Mucosa of descending colon (tissue), 3 donors: ENCODE results near the gene ALDH1B1. TPM values are rescaled to one million over a fixed set of nuclear protein-coding genes. Genes with fewer than 3 reads are reported as not detected.
A peak's percentile ranks its signal among the peaks of the same experiment; 100 is the strongest.

Experiments
- ATAC-seq: fragments of 200-7000 bp; cut with Tn5 transposase; one replicate; pipeline ENCODE4 v1.9.1; 2020; ENCODE audit warnings: mild to moderate bottlenecking, moderate library complexity
- DNase-seq, 3 donors: peaks; one replicate each; pipeline ENCODE4 v3.0.0-alpha.2; 2020
- H3K36me3 ChIP-seq: fragments of 200-600 bp; one replicate; pipeline ENCODE4 v1.8.0; 2021; ENCODE audit warnings: low read depth, mild to moderate bottlenecking
- H3K4me1 ChIP-seq: fragments of 200-600 bp; one replicate; pipeline ENCODE4 v1.8.0; 2021; ENCODE audit warnings: low read depth, mild to moderate bottlenecking
- H3K4me3 ChIP-seq: fragments of 200-600 bp; one replicate; pipeline ENCODE4 v1.8.0; 2021; ENCODE audit warnings: mild to moderate bottlenecking
- H3K9me3 ChIP-seq: fragments of 200-600 bp; one replicate; pipeline ENCODE4 v1.8.0; 2021; ENCODE audit warnings: mild to moderate bottlenecking
- intact Hi-C, 2 donors: fragments of 100-400 bp; cut with DNase I in 1 of 2; cut with micrococcal nuclease in 1 of 2; formaldehyde crosslinking; loops; one replicate each; pipeline versions ENCODE4 v1.11.0 to v1.11.1; 2022; cut with DNase I, micrococcal nuclease
- total RNA-seq, 3 donors: library from RNA; stranded (reverse); fragmentation: NEBNext Ultra II Directional in 2 of 3; extraction: Animal tissue kit (Norgen Biotek cat#: 25700) in 2 of 3; gene quantifications; one replicate each; pipeline versions ENCODE4 v1.2.1 to v1.2.4, GENCODE V29; 2021 to 2023
- TF ChIP-seq, protein P1 (sequence below): fragments of 200-600 bp; IDR thresholded peaks from one replicate; pipeline ENCODE4 v1.8.0; 2022; ENCODE audit warnings: antibody characterized with exemption, mild to moderate bottlenecking
- donor health status: DM: no; HTN: no; CAD: no; lungs with moderate emphysema.
- donor health status: DM: no; HTN: no; CAD: no.
- donor health status: DM: no; HTN: yes; CAD: no.

The ALDH1B1 gene
- total RNA-seq, 3 donors from 2014 or later, result 39.5 to 58.1 (median 52.5) TPM

- Histone ChIP-seq H3K36me3 (no peaks in the 10 kb centered on the region), H3K9me3 (no peaks in the 10 kb centered on the region), H3K4me3 (no peak overlapping the region), H3K4me1 (no peaks in the 10 kb centered on the region)
- intact Hi-C loops, result no loop called here
- TF ChIP-seq, protein P1, sequence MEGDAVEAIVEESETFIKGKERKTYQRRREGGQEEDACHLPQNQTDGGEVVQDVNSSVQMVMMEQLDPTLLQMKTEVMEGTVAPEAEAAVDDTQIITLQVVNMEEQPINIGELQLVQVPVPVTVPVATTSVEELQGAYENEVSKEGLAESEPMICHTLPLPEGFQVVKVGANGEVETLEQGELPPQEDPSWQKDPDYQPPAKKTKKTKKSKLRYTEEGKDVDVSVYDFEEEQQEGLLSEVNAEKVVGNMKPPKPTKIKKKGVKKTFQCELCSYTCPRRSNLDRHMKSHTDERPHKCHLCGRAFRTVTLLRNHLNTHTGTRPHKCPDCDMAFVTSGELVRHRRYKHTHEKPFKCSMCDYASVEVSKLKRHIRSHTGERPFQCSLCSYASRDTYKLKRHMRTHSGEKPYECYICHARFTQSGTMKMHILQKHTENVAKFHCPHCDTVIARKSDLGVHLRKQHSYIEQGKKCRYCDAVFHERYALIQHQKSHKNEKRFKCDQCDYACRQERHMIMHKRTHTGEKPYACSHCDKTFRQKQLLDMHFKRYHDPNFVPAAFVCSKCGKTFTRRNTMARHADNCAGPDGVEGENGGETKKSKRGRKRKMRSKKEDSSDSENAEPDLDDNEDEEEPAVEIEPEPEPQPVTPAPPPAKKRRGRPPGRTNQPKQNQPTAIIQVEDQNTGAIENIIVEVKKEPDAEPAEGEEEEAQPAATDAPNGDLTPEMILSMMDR, result no peak
- DNase-seq (peak in 1 of 3 donors; percentile 79), ATAC-seq (peak; percentile 86)
Observed at GRCh38 chr9:38371495-38371894, 21.0 kb upstream of the ALDH1B1 start.

- Histone ChIP-seq H3K4me1 (no peaks in the 10 kb centered on the region), H3K36me3 (no peaks in the 10 kb centered on the region), H3K9me3 (no peaks in the 10 kb centered on the region), H3K4me3 (no peak overlapping the region)
- no peak for DNase-seq
- TF ChIP-seq, protein P1, result no peak
- no peak for ATAC-seq
- intact Hi-C loops, result no loop called here
Observed at GRCh38 chr9:38372762-38373619, 19.5 kb upstream of the ALDH1B1 start.

DNA sequence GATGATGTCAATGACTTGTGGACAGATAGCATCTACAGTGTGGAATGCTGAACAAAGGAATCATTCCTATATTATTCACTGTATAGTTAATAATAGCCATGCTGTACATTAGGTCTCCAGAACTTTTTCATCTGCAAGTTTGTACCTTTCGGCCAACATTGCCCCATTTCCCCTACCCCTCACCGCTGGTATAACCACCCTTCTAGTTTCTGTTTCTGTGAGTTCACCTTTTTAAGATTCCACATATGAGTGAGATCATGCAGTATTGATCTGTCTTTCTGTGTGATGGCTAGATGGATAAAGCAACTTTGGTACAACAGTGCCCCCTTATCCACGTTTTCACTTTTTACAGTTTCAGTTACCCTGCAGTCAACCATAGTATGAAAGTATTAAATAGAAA, 18.8 kb upstream of the ALDH1B1 start:
- Histone ChIP-seq H3K9me3 (no peaks in the 10 kb centered on the region), H3K4me3 (no peak overlapping the region), H3K4me1 (no peaks in the 10 kb centered on the region), H3K36me3 (no peaks in the 10 kb centered on the region)
- DNase-seq (no peak), ATAC-seq (no peak)
- intact Hi-C loops, result no loop called here
- TF ChIP-seq, protein P1, result no peak

GRCh38 chr9:38374847-38375571, 17.5 kb upstream of the ALDH1B1 start:
- H3K4me3 ChIP-seq, result no peak overlapping the region

GRCh38 chr9:38375572-38375963, 16.9 kb upstream of the ALDH1B1 start:
- no peak for ATAC-seq
- DNase-seq, result no peak
- Histone ChIP-seq H3K9me3 (no peaks in the 10 kb centered on the region), H3K36me3 (no peaks in the 10 kb centered on the region), H3K4me1 (no peaks in the 10 kb centered on the region), H3K4me3 (no peak overlapping the region)
- intact Hi-C loops, result no loop called here
- TF ChIP-seq, protein P1, result no peak

More at GRCh38 chr9:38374847-38375571, 17.5 kb upstream of the ALDH1B1 start:
- intact Hi-C loops, result no loop called here
- Histone ChIP-seq H3K4me1 (no peaks in the 10 kb centered on the region), H3K36me3 (no peaks in the 10 kb centered on the region), H3K9me3 (no peaks in the 10 kb centered on the region)
- ATAC-seq (no peak), DNase-seq (no peak)
- TF ChIP-seq, protein P1, result no peak
